Small intestine (tissue), 7 donors: Measurements from ENCODE around the gene COA8. TPM values are rescaled to one million over a fixed set of nuclear protein-coding genes. Genes with fewer than 3 reads are reported as not detected.

ENCODE experiments used
- DNase-seq, 2 donors: peaks; one replicate each; pipeline versions ENCODE4 v3.0.0 to v3.0.0-alpha.2; 2013
- FAIRE-seq: peaks from 2 replicates; lab custom pipeline; 2012; peaks lifted over from hg19 to GRCh38; lab: Jason Lieb, UNC
- H3K27ac ChIP-seq, 3 donors: one replicate each; pipeline ENCODE4 v1.5.1; 2013; ENCODE audit warnings: low read length in 2 of 3, mild to moderate bottlenecking in 2 of 3, control low read depth in 1 of 3, inconsistent platforms in 1 of 3, low read depth in 1 of 3, moderate library complexity in 1 of 3
- H3K27me3 ChIP-seq, 3 donors: one replicate each; pipeline ENCODE4 v1.6.1; 2013; ENCODE audit warnings: low read length in 3 of 3, inconsistent platforms in 1 of 3; ENCODE audit not compliant: control insufficient read depth in 3 of 3, insufficient read depth in 3 of 3
- H3K36me3 ChIP-seq, 3 donors: one replicate each; pipeline ENCODE4 v1.6.1; 2013; ENCODE audit warnings: low read length in 3 of 3, inconsistent platforms in 1 of 3, low read depth in 1 of 3, mild to moderate bottlenecking in 1 of 3, moderate library complexity in 1 of 3; ENCODE audit not compliant: control insufficient read depth in 3 of 3, insufficient read depth in 2 of 3
- H3K4me1 ChIP-seq, 3 donors: one replicate each; pipeline ENCODE4 v1.6.1; 2013; ENCODE audit warnings: low read length in 2 of 3, inconsistent platforms in 1 of 3, low read depth in 1 of 3, mild to moderate bottlenecking in 1 of 3, moderate library complexity in 1 of 3; ENCODE audit not compliant: control insufficient read depth in 3 of 3, insufficient read depth in 2 of 3
- H3K4me3 ChIP-seq, 3 donors: one replicate each; pipeline ENCODE4 v1.5.1; 2013; ENCODE audit warnings: low read length in 3 of 3, control low read depth in 1 of 3, inconsistent platforms in 1 of 3, low read depth in 1 of 3, mild to moderate bottlenecking in 1 of 3, moderate library complexity in 1 of 3
- H3K9me3 ChIP-seq, 2 donors: one replicate each; pipeline ENCODE4 v1.6.1; 2013; ENCODE audit warnings: low read depth in 1 of 2, low read length in 1 of 2; ENCODE audit not compliant: control insufficient read depth in 2 of 2, insufficient read depth in 1 of 2
- WGBS, 3 donors: extraction: QIAGEN DNeasy Blood & Tissue Kit; methylation state at CpG; one replicate each; pipeline ENCODE4 v1.1.7; 2013; 5-methylcytosine and 5-hydroxymethylcytosine counted together
- polyA plus RNA-seq, 4 donors: library from polyadenylated mRNA; stranded (reverse) in 3 of 4; unstranded in 1 of 4; fragments of 200-250 nt in 3 of 4; fragments of 120-200 nt in 1 of 4; gene quantifications; one replicate each; pipeline versions ENCODE4 v1.2.1 to v1.2.3, GENCODE V29; 2013
- donor health status: healthy with polysubstance abuse.
- donor health status: control.
- donor health status: control.
- donor health status: Bipolar disorder and iron deficiency.
- donor health status: healthy.

Gene COA8
- polyA plus RNA-seq, 4 donors = 33.0 to 68.7 (median 50.2) TPM

DNA sequence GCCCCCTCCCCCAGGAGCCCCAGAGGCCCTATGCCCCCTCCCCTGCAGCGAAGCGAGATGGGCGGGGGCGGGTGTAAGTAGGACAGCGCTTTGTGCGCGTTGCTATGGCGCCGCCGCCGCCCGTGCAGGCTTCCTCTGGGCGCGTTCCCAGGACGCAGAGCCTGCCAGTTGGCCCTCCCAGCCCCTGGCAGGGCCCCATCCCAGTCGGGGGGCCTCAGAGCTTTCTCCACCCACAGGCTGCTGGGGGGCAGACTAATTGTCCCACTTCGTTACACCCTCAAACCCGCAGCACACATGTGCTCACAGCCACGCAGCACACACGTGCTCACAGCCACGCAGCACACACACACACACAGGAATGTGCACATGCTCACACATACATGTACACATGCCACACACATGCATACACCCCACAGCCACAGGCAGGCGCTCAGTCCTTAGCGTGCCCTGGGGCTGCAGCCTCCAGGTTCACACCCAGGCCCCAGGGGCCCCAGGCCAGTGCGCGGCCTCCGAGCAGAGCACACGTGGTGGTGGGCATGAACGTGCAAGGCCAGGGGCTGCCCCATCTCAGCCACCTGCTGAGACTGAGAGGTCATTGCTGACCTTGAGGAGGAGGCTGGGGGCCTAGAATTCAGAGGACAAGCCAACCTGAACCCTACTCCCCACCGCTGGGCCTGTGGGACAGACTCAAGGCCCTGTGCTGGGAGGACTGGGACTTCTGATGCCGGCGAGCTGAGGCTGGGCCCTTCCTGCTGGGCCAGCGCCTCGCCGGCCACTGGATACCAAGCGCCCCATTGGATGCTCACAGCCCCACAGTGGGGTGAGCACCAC, 18.2 kb upstream of the COA8 start:
- Histone ChIP-seq H3K27ac (no peak overlapping the region), H3K9me3 (no peaks in the 10 kb centered on the region), H3K27me3 (no peaks in the 10 kb centered on the region), H3K36me3 (no peaks in the 10 kb centered on the region), H3K4me1 (peaks cover 0 to 58% (median 3%) of the 10 kb centered on the region in 3 donors), H3K4me3 (no peak overlapping the region)
- no peak for FAIRE-seq
- DNase-seq = peak in 1 of 2 donors; percentile 49
- 68 to 87% (median 68%) methylated on average over 33 to 35 of the region's 35 CpGs for WGBS, 3 donors

DNA sequence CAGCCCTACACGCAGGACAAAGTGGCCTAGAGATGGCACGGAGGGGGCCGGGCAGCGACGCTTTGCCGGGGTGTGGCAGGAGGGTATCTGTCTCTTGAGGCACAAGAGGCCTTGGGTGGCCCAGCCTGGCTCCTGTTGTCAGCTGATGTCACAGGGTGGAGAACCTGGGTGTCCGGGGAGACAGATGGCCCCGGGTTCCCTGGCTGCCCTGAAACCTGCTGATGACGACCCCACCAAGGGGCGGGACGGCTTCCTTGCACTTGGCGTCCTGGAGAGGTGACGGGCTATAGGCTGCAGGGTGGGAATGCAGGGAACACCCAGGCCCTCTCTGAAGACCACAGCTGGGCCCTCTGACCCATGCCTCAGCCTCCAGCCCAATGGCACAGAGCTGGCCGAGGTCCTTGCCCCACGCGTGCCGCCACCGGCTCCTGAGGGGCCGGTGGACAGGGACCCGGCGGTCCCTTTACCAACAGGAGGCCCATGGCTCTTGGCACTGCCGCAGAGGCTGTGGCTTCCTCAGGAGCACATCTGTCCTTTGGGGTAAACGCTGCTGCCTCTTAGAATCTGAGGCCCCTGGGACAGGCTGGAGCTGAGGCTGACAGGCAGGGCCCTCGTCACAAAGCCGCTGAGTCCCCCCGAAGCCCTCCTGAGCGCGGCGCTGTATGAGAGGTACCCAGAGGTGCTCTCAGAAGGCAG, 17.4 kb upstream of the COA8 start:
- FAIRE-seq (no peak), DNase-seq (no peak)
- H3K4me1 ChIP-seq = peaks cover 0 to 59% (median 3%) of the 10 kb centered on the region in 3 donors
- no peak overlapping the region for H3K27ac ChIP-seq
- no peaks in the 10 kb centered on the region for H3K27me3 ChIP-seq
- H3K9me3 ChIP-seq = no peaks in the 10 kb centered on the region
- H3K36me3 ChIP-seq = no peaks in the 10 kb centered on the region
- WGBS, 3 donors = 90 to 93% (median 92%) methylated on average over 28 to 29 of the region's 29 CpGs
- no peak overlapping the region for H3K4me3 ChIP-seq

DNA sequence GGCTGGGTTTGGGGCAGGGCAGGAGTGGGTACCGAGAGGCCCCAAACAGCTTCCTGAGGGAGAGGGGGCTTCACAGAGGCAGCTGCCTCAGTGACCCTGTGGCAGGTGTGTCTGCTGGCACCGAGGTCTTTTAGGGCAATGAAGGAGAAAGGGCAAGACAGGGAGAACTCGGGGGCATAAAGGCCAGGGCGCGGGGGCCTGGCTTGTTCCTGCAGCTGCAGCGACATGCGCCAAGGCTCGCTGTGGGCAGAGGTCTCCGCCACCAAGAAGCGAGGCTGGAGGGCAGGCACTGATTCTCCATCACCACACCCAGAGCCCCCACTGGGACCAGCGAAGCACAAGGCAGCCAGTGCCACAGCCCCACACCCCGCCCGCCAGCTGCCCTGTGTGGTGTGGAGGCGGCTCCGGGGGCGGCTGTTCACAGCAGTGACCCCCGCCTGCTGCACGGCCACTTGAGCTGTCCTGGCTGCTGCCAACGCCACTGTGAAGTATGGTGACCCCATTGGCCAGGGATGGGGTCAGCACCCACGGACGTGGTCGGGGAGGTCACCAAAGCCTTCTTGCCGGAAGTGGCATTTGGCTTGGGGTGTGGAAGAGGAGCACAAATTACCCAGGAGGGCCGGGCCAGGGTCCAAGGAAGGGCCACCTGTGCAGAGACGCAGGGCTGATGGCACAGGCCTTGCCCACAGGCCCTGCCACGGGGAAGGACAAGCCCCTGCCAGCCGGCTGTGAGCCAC, 16.7 kb upstream of the COA8 start:
- Histone ChIP-seq H3K4me1 (peaks cover 0 to 52% (median 3%) of the 10 kb centered on the region in 3 donors), H3K9me3 (no peaks in the 10 kb centered on the region), H3K4me3 (no peak overlapping the region), H3K27me3 (no peaks in the 10 kb centered on the region), H3K27ac (no peak overlapping the region), H3K36me3 (no peaks in the 10 kb centered on the region)
- WGBS, 3 donors = 65 to 84% (median 67%) methylated on average over 26 to 27 of the region's 27 CpGs
- DNase-seq = no peak
- no peak for FAIRE-seq

DNA sequence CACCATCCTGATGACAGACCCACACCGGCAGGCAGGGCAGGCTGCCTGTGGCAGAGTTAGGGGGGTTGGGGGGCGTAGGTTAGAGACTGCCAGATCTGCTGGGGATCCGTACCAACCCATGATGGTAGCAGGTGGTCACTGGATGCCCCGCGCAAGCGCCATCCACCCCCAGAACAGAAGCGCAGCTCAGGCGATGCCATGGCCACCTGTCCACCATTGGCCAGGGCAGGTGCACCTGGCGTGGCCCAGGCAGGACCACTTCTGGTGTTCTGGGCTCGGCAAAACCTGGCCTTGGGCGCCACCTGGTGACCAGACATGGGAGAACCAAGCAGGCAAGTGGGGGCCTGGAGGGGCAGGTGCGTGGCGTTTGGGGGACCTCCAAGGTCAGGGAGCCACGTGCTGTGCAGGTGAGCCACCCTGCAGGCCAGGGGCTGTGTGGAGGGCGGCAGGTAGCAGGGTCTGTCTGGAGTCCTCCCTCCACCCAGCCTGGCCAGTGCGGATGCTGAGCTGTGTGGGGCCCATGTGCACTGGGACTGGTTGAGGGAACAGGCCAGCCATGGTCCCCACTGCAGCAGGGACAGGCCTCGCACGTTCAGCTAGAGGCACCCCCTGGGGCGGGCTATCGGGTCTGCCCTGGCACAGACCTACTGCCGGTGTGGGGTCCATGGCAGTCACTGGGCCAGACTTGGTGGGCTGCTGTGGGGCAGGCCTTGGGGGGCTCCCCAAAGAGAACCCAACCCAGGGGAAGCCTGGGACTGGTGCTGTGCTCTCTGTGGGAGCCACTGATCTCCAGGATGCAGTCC, 15.9 kb upstream of the COA8 start:
- H3K4me1 ChIP-seq = peaks cover 0 to 44% (median 3%) of the 10 kb centered on the region in 3 donors
- no peaks in the 10 kb centered on the region for H3K9me3 ChIP-seq
- no peak overlapping the region for H3K4me3 ChIP-seq
- H3K36me3 ChIP-seq = peaks cover 0 to 4% (median 0%) of the 10 kb centered on the region in 3 donors
- DNase-seq (peak; percentile 55 to 76), FAIRE-seq (no peak)
- no peak overlapping the region for H3K27ac ChIP-seq
- no peaks in the 10 kb centered on the region for H3K27me3 ChIP-seq
- 17 to 28% (median 24%) methylated on average over 19 to 21 of the region's 21 CpGs for WGBS, 3 donors

DNA sequence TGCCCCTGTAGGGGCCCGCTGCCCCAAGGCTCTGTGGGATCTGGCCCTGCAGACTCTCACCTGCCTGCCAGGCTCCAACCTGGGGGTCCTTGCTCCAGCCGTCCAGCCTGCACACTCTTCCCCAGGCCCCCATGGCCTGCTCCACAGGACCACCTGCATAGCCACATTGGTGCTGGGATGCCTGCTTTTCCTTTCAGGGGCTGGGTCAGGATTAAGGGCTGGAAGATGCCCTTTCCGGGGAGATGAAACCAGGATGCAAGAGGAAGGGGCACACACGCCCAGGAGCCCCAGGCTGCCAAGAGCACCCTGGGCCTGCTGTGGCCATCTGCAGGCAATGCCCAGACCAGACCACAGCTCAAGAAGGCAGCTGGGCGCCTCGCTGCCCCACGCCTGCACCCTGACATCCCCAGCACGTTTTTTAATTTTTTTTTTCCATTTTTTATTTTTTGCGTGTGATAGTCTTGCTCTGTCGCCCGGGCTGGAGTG, 15.3 kb upstream of the COA8 start:
- Histone ChIP-seq H3K27me3 (no peaks in the 10 kb centered on the region), H3K36me3 (peaks cover 0 to 4% (median 0%) of the 10 kb centered on the region in 3 donors), H3K4me1 (peaks cover 0 to 38% (median 3%) of the 10 kb centered on the region in 3 donors), H3K4me3 (no peak overlapping the region), H3K9me3 (no peaks in the 10 kb centered on the region), H3K27ac (no peak overlapping the region)
- FAIRE-seq = no peak
- no peak for DNase-seq
- WGBS, 3 donors = 80 to 87% (median 83%) methylated on average over 11 of the region's 11 CpGs

- H3K27ac ChIP-seq = no peak overlapping the region
- H3K4me1 ChIP-seq = peaks cover 0 to 33% (median under 1%) of the 10 kb centered on the region in 3 donors
- no peak for DNase-seq
- no peaks in the 10 kb centered on the region for H3K27me3 ChIP-seq
- 83 to 88% (median 85%) methylated on average over 18 of the region's 18 CpGs for WGBS, 3 donors
- peaks cover 0 to 9% (median 0%) of the 10 kb centered on the region in 3 donors for H3K36me3 ChIP-seq
- FAIRE-seq = no peak
- H3K9me3 ChIP-seq = no peaks in the 10 kb centered on the region
- no peak overlapping the region for H3K4me3 ChIP-seq
These were observed 14.8 kb upstream of the COA8 start for GRCh38 chr14:103547941-103548462.

DNA sequence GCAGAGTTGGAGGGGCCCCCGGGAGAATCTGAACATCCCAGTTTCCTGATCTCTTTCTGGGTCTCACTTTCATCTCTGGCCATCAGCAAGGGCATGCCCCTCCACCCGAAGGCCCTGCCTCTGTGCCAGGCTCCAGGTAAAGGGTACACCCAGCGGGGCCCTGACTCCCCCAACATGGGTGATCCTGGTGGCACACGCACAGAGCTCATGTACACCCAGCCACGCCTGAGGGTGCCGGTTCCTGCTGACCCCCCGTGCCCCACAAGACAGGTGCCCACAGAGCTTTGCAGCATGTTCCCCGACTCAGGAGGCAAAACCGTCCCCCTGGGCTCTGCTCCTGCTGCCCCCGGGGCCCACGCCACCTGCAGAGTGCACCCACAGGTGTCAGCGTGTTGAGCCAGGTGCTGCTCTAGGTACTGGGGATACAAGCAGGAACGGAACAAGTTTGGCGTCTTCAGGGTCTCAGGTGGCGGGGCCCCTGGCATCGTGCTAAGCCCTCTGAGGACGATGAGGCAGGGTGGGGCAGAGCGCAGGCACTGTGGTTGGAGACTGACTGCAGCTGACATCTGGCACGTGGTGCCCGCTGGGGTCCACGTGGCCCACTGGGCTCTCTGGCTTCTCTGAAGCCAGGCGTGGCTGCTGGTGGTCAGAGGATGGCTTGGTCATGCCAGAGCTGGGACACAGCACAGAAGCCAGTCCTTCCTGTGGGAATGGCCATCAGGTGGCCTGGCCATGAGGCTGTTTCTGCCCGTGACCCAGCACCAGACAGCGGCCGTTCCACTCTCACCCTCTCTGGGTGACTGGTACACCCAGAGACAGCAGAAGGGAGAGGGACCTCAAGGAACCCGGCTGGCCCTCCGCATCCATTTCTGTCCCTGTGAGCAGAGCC, 14.1 kb upstream of the COA8 start:
- no peaks in the 10 kb centered on the region for H3K27me3 ChIP-seq
- peaks cover 0 to 26% (median 0%) of the 10 kb centered on the region in 3 donors for H3K4me1 ChIP-seq
- 83 to 91% (median 89%) methylated on average over 24 to 27 of the region's 27 CpGs for WGBS, 3 donors
- H3K9me3 ChIP-seq = no peaks in the 10 kb centered on the region
- no peak overlapping the region for H3K27ac ChIP-seq
- FAIRE-seq (no peak), DNase-seq (no peak)
- H3K36me3 ChIP-seq = peaks cover 0 to 10% (median 0%) of the 10 kb centered on the region in 3 donors
- no peak overlapping the region for H3K4me3 ChIP-seq
